PC-9 (cell line): Measurements from ENCODE around the gene MCC.

Source experiments
- EZH2 ChIP-seq: fragments of 200-600 bp; sonication (generic); IDR thresholded peaks from 2 replicates; pipeline ENCODE4 v1.8.0; 2017; ENCODE audit warnings: antibody characterized with exemption, low read depth
- TF ChIP-seq, protein P1 (sequence below): fragments of 200-600 bp; sonication (generic); conservative IDR thresholded peaks from 2 replicates; pipeline ENCODE4 v1.6.1; 2017; ENCODE audit warnings: mixed run types, antibody characterized with exemption, mild to moderate bottlenecking, moderate library complexity

- TF ChIP-seq, protein P1, sequence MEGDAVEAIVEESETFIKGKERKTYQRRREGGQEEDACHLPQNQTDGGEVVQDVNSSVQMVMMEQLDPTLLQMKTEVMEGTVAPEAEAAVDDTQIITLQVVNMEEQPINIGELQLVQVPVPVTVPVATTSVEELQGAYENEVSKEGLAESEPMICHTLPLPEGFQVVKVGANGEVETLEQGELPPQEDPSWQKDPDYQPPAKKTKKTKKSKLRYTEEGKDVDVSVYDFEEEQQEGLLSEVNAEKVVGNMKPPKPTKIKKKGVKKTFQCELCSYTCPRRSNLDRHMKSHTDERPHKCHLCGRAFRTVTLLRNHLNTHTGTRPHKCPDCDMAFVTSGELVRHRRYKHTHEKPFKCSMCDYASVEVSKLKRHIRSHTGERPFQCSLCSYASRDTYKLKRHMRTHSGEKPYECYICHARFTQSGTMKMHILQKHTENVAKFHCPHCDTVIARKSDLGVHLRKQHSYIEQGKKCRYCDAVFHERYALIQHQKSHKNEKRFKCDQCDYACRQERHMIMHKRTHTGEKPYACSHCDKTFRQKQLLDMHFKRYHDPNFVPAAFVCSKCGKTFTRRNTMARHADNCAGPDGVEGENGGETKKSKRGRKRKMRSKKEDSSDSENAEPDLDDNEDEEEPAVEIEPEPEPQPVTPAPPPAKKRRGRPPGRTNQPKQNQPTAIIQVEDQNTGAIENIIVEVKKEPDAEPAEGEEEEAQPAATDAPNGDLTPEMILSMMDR, result no peak
- TF ChIP-seq EZH2, result no peak
Observed at GRCh38 chr5:113463032-113463431, 25.2 kb downstream of the MCC start.
